Esophagus squamous epithelium (tissue), 5 donors: ENCODE measurements around the gene SLC25A45. TPM values are rescaled to one million over a fixed set of nuclear protein-coding genes. Genes with fewer than 3 reads are reported as not detected.

Experiments used
- DNase-seq: peaks from one replicate; lab custom pipeline; 2025; lab: John Stamatoyannopoulos, UW
- H3K27ac ChIP-seq, 4 donors: fragments of 200-600 bp; sonication (generic); one replicate each; pipeline ENCODE4 v1.5.1; 2016 to 2019; ENCODE audit warnings: mild to moderate bottlenecking in 1 of 4
- H3K27me3 ChIP-seq, 4 donors: fragments of 200-600 bp; sonication (generic); 1 replicate in 3 of 4; 2 replicates in 1 of 4; pipeline versions ENCODE4 v1.5.1 to v1.6.0; 2017 to 2021; ENCODE audit warnings: antibody characterized with exemption in 1 of 4
- H3K36me3 ChIP-seq, 3 donors: fragments of 200-600 bp; sonication (generic); one replicate each; pipeline ENCODE4 v1.5.1; 2016 to 2019
- H3K4me1 ChIP-seq, 3 donors: fragments of 200-600 bp; sonication (generic); one replicate each; pipeline ENCODE4 v1.5.1; 2017 to 2019
- H3K4me3 ChIP-seq, 4 donors: fragments of 200-600 bp; sonication (generic); 1 replicate in 3 of 4; 2 replicates in 1 of 4; pipeline ENCODE4 v1.5.1; 2016 to 2019; ENCODE audit warnings: mild to moderate bottlenecking in 2 of 4, moderate library complexity in 1 of 4
- H3K9me3 ChIP-seq, 3 donors: fragments of 200-600 bp; sonication (generic); one replicate each; pipeline ENCODE4 v1.5.1; 2016 to 2019
- CTCF ChIP-seq, 6 experiments: fragments of 450-650 bp in 4 of 6; fragments of 200-600 bp in 2 of 6; sonication (generic) in 2 of 6; IDR thresholded peaks; one replicate each; pipeline ENCODE4 v1.5.1; 2016 to 2019; ENCODE audit warnings: antibody characterized with exemption in 6 of 6, mild to moderate bottlenecking in 4 of 6, moderate library complexity in 4 of 6
- POLR2A ChIP-seq, 4 donors: fragments of 450-650 bp; IDR thresholded peaks; one replicate each; pipeline ENCODE4 v1.6.1; 2017; ENCODE audit warnings: antibody characterized with exemption in 4 of 4, mild to moderate bottlenecking in 4 of 4, moderate library complexity in 3 of 4
- WGBS, 2 donors: methylation state at CpG; one replicate each; pipeline ENCODE4 v1.1.5; 2018; 5-methylcytosine and 5-hydroxymethylcytosine counted together
- intact Hi-C: fragments of 100-400 bp; cut with DNase I; formaldehyde crosslinking; loops from one replicate; pipeline ENCODE4 v1.15.0; 2022
- total RNA-seq, 4 donors: library from RNA; depleted of rRNA; stranded (reverse); fragments of >200 nt; gene quantifications; one replicate each; pipeline ENCODE4 v1.1.0, GENCODE V29; 2016
- donor health status: DM: yes; HTN: yes; CAD: no.

The SLC25A45 gene
- total RNA-seq, 4 donors from 2014 or later, result 1.9 to 7.7 (median 4.0) TPM

DNA sequence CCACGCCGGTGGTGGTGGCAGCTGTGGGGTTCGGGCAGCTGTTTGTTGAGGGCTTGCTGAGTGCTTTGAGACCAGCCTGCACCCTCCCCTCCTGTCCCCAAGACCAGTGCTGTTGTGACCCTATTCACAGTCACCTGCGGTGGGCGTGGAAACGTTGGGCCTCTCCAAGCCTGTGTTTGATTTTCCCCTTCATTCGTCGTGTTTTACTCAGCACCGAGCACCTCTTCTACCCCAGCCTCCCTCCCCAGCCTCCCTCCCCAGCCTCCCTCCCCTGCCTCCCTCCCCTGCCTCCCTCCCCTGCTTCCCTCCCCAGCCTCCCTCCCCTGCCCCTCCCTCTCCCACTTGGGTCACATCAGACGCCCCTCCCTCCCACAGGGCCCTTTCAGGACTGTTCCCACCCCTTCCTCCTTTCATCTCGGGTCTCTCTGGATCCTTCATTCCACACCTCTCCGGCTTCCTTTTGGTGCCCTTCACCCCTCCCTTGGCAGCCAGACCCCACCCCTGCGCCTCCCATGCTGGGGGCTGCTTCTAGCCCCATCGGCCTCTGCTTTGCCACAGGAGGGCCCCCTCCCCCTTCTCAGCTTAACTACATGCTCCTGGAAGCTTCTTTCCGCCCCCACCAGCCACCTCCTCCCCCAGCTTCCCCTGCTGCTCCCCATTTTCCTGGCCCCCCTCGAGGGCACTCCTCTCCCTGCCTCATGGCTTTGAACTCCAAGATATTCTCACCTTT is 18.8 kb upstream of the SLC25A45 start:
- no peak overlapping the region for H3K4me3 ChIP-seq
- H3K27me3 ChIP-seq, result no peaks in the 10 kb centered on the region
- no peak overlapping the region for H3K27ac ChIP-seq
- H3K4me1 ChIP-seq, result peaks cover 0 to 13% (median 7%) of the 10 kb centered on the region in 3 donors
- TF ChIP-seq CTCF (IDR thresholded peaks at IDR 0.05) (no peak), POLR2A (IDR thresholded peaks at IDR 0.05) (no peak)
- intact Hi-C loops, result no loop called here
- DNase-seq, result no peak
- WGBS, 2 donors, result 80 to 81% methylated on average over 16 of the region's 16 CpGs
- H3K9me3 ChIP-seq, result no peaks in the 10 kb centered on the region
- peaks cover 62 to 98% (median 64%) of the 10 kb centered on the region in 3 donors for H3K36me3 ChIP-seq

GRCh38 chr11:65400307-65401072 is 18.0 kb upstream of the SLC25A45 start:
- Histone ChIP-seq H3K27ac (no peak overlapping the region), H3K27me3 (no peaks in the 10 kb centered on the region), H3K36me3 (peaks cover 64 to 98% (median 65%) of the 10 kb centered on the region in 3 donors), H3K9me3 (no peaks in the 10 kb centered on the region), H3K4me1 (peaks cover 0 to 13% (median 7%) of the 10 kb centered on the region in 3 donors), H3K4me3 (no peak overlapping the region)
- DNase-seq, result no peak
- intact Hi-C loops, result no loop called here
- 81 to 91% methylated on average over 7 to 8 of the region's 17 CpGs for WGBS, 2 donors
- TF ChIP-seq POLR2A (IDR thresholded peaks at IDR 0.05) (no peak), CTCF (IDR thresholded peaks at IDR 0.05) (no peak)

- intact Hi-C loops, result no loop called here
- no peaks in the 10 kb centered on the region for H3K9me3 ChIP-seq
- H3K36me3 ChIP-seq, result peaks cover 57 to 98% (median 58%) of the 10 kb centered on the region in 3 donors
These were observed 17.4 kb upstream of the SLC25A45 start for GRCh38 chr11:65399845-65400244.

DNA sequence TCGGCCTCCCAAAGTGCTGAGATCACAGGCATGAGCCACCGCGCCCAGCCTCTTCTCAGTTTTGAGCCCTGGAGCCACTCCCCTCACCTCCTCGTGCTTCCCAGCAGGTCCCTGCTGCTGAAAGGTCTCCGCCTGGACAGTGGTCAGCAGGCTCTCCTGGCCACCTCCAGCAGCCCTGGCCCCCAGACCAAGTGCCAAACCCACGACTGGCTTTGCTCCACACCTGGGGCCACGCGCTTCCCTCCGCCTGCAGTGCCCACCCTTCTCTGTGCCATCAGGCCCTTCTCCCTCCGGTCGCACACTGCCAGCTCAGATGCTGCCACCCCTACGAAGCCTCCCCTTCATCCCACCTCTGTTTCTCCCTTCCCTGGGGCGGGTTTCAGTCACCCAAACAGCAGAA is 16.8 kb upstream of the SLC25A45 start:
- 92 to 97% methylated on average over 12 to 13 of the region's 13 CpGs for WGBS, 2 donors
- intact Hi-C loops, result no loop called here
- peaks cover 54 to 98% (median 58%) of the 10 kb centered on the region in 3 donors for H3K36me3 ChIP-seq
- peaks cover 0 to 7% (median 6%) of the 10 kb centered on the region in 3 donors for H3K4me1 ChIP-seq
- DNase-seq, result no peak
- no peaks in the 10 kb centered on the region for H3K27me3 ChIP-seq
- no peak overlapping the region for H3K4me3 ChIP-seq
- no peak for TF ChIP-seq CTCF (IDR thresholded peaks at IDR 0.05)
- TF ChIP-seq POLR2A (IDR thresholded peaks at IDR 0.05), result no peak
- H3K9me3 ChIP-seq, result no peaks in the 10 kb centered on the region
- H3K27ac ChIP-seq, result no peak overlapping the region

More at GRCh38 chr11:65399845-65400244, 17.4 kb upstream of the SLC25A45 start:
- 91% methylated on average over 8 of the region's 10 CpGs; no CpG with 5 or more reads in 1 of the 2 donors for WGBS, 2 donors
- TF ChIP-seq POLR2A (IDR thresholded peaks at IDR 0.05), result no peak
- TF ChIP-seq CTCF (IDR thresholded peaks at IDR 0.05), result no peak
- H3K4me3 ChIP-seq, result no peak overlapping the region
- no peaks in the 10 kb centered on the region for H3K27me3 ChIP-seq
- no peak overlapping the region for H3K27ac ChIP-seq
- no peak for DNase-seq
- peaks cover 0 to 13% (median 7%) of the 10 kb centered on the region in 3 donors for H3K4me1 ChIP-seq
